Activated gamma-delta T cell treated with anti-CD3 and anti-CD28 coated beads, Interleukin-2, amount 50 U/mL, for 16 hours (primary cell): Measurements from ENCODE around the gene PLXNA4.
"Not testable (repeated sequence)": the region's sequence is repeated elsewhere in the genome, so short reads cannot be mapped to it uniquely, and the experiment has no call there.

ENCODE experiments used
- DNase-seq: peaks from one replicate; pipeline ENCODE4 v3.0.0-alpha.2; 2020; ENCODE audit warnings: low read depth

PLXNA4 gene

DNA sequence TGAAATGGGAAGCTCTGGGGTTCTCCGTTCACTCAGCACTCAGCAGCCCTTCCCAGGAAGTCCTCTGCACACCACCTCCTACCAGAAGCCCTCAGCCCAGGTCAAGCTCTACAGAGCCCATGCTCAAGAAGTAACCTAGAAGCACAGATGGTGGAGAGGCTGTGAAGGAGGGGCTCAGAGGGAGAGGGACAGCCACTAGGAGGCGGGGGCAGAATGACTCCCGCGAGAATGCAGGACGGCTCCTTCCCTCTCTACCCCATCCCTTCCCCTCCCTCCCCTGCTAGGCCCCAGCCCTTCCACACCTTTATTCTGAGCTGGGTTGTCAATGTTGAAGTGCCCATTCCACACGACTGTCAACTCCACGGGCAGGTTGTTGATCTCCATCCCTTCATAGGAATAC is 373.2 kb downstream of the PLXNA4 start:
- no peak for DNase-seq

DNA sequence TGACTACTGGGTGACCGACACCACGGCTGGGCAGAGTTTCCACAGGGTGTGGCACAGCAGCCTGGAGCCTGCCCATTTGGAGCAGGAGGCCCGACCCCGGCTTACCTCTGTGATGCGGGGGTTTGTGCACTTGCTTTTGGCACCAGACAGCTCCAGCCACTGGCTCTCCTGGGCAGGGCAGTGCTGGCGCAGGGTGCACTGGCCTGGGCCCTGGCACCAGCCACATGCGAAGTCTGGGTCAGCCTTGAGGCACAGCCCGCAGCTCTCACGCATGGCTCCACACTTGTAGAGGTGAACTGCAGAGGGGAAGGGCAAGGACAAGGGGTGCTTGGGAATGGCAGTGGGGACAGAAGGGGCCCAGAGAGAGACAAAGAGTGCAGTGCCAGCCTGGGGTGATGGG is 373.7 kb downstream of the PLXNA4 start:
- no peak for DNase-seq

DNA sequence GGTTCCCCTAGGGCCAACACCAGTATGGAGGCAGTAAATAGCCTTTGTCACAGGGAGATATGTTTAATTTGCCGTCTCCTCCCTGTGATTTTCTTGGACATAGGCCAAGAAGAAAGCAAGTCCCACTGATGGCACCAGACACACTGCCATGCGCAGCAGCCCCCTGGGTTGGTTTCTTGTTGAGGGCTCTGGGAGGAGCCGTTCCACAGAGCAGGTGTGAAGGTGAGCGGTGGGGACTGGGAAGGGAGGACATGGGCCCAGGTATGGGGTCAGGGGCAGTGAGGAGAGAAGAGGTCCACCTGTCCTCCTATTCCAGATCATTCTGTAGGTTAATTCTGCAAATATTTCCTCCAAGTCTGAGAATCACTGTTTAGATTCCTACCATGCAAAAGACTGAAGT is 376.1 kb downstream of the PLXNA4 start:
- no peak for DNase-seq

DNA sequence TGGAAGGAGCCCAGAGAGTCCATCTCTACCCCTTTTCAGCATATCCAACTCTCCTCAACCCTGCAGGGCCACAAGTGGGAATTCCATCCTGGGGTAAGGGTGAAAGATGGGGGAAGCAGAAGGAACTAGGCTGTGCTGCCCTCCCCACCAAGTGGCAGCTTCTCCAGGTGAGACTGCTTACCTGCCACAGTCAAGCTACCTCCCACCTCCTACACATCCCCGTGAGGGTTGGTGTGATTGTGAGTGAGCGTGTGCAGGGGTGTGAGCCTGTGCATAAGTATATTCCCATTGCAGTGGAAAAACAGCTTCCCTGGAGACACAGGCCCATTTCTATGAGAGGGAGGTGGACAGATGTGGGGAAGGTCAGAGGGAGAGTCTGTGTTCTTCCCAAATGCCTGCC is 376.6 kb downstream of the PLXNA4 start:
- no peak for DNase-seq

DNA sequence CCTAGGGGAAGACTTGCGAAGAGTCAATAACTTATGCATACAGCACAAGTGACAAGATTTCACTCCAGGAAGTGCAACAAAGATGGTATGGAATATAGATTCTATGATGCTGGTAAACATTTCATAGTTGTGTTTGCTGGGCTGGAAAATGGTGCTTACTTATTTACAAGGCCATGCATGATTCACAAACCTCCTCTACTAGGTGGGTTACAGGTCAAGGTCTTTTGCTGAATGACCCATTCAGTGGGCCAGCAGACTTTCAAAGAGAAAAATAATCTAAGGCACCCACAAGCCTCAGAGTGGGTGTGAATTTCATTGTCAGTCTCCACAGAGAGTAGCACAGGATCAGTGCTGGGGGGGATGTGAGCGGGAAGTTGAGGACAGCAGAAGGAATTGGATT is 378.5 kb downstream of the PLXNA4 start:
- DNase-seq, result no peak

DNA sequence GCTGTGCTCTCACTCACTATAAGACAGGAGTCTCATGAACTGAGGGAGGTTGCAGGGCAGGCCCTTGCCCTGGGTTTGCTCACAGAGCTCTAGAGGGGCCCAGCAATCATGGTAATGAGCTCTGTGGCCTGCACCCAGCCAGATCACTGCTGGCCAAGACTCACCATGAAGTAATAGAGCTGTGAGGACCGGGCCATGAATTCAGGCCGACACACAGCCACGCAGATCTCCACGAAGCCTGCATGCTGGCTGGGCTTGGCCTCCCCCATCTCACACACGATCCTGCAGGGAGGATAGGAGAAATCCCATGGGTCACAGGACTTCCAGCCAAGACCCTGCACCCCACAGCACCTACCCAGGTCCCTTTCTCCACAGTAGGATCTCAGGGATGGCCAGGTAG is 382.4 kb downstream of the PLXNA4 start:
- no peak for DNase-seq

DNA sequence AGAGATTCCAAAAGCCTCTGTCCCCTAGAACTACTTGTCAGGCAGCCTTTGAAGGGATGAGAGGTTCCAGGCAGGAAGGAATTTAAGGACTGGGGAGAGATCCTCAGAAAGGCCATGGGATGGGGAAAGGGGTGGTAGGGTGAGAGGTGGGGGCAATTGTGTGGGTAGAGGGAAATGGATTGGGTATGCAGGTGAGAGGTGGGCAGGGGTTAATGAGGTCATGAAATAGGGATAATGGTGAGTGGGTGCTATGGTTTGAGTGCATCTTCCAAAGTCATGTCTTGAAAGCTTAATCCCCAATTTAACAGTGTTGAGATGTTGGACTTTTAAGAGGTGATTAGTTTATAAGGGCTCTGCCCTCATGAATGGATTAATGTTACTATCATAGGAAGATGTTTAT is 383.5 kb downstream of the PLXNA4 start:
- DNase-seq, result no peak

DNA sequence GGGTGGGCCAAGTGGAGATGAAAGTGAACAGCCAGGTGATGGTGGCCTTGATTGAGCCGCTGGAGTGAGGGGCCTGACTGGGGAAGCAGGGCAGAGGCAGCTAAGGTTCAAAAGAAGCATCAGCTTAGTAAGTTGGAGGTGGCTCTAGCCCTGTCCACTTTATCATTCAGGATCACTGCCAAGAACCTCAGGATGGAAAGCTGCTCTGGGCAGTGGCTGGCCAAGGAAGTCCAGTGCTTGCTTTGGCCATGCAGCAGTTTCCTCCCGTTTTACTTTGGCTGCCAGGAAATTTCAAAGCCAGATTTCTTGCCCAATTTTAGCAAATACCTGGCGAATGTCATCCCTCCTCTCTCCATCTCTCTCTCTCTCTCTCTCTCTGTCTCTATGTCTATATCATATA is 384.9 kb downstream of the PLXNA4 start:
- DNase-seq, result no peak

DNA sequence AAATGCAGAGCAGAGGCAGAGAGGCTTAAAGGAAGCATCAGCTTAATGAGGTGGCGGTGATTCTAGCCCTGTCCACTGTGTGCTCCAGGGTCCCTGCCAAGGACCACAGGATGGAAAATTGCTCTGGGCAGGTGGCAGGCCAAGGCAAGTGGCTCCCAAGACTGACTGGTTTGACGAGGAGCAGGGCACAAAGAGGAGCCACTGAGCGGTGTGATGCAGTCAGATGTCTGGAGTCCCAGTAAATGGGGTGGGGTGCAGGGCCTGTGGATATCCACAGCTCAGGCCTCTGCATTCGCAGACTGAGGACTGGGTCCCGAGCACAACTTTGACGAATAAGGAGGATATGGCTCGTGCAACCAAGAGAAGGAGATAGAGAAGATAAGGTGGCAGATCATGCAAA is 385.6 kb downstream of the PLXNA4 start:
- DNase-seq, result no peak

DNA sequence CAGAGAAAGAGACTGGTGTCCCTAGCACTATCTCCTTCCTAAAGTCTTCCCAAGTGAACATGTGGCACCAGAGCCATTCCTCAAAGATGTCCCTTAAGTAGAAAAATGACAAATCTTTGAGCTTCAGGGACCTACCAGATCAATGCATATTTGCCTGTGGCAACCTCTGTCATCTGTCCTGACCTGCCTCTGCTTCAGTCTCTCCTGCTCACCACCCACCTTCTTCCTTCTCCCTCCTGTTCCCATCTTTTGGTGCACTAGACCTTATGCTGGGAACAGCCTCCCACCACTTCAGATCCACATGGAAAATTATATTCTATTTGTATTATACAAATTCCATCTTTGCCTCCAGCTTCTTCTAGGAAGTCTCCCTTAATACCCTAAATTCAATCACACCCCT is 386.4 kb downstream of the PLXNA4 start:
- no peak for DNase-seq

DNA sequence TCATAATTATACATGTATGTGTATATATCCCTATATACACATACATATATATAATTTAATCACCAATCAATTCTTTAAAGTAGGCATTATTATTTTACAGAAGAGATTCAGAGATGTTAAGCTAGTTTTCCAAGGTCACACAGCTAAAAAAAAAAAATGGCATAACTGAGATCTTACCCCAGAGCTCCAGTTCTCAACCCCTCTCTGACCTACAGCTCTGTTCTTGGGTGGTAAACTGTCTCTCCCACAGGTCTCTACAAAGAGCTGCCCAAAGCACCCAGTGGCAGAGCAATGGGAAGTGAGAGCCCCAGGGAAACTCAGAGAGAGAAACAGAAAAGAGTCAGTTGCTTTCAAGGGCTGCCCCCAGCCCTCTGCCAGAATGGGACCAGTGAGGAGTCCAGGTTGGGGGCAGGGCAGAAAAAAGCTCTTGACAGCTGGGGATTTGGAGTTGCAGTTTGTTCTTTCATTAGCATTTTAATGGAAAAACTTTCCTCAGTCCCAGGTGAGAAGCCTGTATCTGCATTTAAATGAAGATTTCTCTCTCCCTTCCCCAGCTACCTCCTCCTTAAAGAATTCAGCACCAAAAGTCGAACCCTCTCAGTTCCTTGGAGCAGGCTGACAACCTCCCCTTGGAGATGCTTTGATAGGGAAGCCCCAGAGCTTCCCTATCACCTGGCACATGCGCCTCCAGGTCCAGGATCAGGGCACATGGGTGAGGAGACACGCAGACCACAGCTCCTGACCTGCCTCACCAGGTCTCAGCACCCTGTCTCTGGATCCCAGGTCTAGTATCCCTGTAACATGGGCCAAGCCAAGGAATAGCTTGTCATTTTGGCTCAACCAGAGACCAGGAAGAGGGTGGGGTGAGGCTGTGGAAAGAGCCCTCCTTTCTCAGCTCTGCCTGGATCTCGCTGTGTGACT is 388.1 kb downstream of the PLXNA4 start:
- no peak for DNase-seq

DNA sequence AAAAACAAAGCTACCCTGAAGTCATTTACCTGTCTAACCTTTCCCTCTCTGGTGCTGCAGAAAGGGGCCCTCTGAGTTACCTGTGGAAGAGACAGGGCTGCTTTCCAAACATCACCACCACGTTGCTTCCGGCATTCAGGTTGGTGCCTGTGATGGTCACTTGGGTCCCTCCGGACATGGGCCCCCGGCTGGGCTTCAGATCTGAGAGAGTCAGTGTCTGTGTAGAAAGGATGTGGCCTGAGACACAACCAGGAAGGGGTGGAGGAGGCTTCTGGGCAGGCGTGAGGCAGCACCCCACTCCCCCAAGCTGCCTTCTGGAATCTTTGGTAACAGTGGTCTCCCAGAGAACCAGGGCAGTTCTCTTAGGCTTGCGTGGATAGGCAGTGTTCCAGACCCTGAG is 388.9 kb downstream of the PLXNA4 start:
- no peak for DNase-seq

DNA sequence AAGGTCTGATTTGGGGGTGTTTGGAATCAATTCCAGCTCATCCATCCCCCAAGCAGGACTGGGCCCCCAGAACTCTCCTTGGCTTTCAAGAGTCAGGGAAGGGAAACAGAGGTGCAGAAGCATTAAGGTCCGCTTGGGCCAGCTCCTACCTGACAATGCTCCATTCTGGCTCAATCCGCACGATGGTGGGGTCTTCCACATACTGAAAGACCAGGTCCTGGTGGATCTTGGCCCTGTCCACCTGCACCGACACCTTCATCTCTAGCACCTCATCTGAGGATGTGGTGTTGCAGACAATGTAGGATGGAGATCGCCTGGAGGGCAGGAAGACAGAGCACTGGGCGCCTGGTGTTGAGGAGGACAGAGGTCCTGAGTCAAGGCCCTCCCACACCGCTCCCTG is 391.1 kb downstream of the PLXNA4 start:
- no peak for DNase-seq

DNA sequence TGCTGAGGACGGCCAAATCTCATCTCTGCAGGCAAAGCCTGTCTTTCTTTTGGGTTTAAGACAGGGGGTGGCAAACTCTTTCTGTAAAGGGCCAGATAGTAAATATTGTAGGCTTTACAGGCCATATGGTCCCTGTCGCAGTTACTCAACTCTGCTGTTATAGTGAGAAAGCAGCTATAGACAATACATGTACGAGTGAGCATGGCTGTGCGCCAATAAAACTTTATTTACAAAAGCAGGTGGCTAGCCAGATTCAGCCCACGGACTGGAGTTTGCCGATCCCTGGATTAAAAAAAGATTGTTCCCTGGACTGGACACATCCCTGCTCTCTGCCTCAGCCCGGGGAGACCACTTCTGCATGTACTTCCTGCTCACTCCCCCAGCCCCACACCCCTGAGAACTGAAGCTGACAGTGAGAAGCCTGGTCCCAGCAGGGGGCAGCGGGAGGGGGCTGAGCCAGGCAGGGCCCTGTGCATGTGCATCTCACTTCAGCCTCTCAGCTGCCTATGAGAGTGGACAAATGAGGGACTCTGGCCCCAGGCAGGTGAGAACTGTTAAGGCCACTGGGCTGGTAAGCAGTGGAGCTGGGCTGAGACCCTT is 392.4 kb downstream of the PLXNA4 start:
- no peak for DNase-seq

DNA sequence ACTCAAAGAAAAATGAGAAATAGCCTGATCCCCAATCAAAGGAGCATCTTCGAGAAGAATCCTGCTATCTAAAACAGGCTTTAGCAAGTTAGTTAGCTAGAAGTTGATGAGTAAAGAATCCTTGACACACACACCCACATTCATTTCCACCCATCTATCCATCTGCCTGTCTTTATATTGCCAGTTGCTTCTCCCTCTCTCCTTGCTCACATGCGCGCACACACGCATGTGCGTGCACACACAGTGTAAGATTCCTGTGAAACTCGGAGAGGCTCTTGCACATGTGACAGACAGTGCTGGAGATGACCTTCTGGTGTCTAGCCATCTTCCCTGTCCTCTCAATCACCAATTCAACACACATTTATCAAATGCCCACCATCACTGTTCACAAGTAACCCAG is 393.3 kb downstream of the PLXNA4 start:
- no peak for DNase-seq

DNA sequence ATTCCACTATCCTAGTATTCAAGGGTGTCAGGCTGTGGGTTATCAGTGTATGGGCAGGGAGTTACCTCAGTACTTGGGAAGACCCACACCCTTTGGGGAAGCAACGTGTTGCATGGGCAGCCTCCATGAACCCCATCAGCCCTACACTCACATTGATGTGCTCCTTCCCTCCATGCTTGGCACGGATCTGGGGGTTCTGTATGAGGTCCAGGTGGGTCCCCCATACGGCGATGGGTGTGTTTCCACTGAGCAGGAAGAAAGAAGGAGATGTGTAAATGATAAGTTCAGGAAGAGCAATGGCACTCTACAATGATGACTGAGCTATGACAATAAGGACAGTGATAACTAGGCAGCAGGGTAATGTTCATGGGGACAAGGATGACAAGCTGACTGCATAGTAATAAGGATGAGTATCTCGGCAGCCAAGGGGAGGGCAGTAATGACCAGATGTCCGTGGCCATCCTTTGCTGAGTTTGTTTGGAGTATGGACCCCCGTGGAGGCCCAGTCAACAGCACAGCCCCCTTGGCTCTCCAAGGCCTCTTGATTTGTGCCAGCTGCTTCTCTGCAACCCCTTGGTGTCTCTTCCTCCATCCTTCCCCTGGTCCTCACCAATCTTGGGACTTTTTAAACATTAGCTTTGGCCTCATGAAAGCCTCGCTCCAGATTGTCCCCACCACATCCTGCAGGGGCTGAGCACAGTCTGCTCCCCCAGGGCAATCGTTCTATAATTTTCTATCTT is 394.2 kb downstream of the PLXNA4 start:
- DNase-seq, result no peak

DNA sequence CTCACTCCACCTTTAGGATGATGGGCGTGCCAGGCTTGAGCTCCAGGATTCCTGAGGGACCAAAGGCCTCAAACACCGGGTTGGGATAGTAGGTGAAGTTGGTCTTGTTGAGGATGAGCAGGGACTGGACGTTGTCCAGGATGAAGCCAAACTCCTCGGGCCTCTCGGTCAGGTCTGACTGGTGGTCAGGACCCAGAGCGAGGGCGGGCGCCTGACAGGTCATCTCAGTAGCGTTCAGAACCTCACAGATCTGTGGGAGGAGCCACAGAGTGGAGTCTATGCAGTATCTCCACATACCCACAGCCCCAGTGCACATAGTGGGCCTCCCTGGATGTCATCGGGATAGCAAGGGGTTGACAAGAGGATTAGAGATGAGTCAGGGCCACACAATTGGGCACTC is 394.9 kb downstream of the PLXNA4 start:
- DNase-seq, result no peak

DNA sequence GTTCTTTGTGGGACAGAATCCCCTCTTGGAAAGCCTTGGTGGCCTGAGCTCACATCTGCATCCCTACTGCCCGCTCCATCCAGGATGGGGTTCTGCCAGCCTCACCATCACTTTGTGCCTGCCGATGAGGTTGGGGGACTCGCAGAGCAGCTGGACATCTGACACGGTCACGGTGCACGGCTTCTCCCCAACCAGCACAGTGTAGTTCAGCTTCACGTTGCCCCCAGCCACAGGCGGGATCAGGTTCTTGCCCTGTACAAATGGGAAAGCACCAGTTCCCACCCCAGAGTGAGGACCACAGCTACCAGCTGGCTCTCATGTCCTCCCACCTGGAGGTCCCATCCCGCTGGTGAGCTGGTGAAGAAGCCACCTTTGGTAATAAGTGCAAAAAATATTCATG is 395.8 kb downstream of the PLXNA4 start:
- no peak for DNase-seq

DNA sequence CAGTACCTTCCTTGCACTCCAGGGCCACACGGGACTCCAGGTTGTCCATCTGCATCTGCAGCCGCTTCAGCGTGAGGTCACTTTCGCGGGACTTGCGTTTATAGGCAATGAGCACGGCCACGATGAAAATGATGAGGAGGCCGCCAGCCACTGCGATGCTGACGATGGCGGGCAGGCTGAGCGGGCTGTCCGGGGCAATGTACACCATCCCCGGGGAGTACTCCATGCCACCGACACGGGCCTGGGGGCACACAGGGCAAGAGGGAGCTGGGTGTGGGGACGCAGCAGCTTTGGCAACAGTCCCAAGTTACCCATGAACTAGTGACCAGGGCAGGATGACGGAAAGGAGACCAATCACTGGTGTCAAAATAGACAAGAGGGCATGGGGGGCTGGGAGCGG is 396.6 kb downstream of the PLXNA4 start:
- DNase-seq, result no peak

DNA sequence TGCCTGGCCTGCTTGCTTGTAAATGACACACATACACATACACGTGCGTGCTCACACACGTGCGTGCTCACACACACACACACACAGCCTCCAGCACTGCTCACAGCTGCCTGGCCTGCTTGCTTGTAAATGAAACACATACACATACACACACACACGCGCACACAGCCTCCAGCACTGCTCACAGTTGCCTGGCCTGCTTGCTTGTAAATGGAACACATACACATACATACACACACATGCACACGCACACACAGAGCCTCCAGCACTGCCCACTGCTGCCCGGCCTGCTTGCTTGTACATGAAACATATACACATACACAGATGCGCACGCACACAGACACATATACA is 397.2 kb downstream of the PLXNA4 start:
- DNase-seq, result no peak

DNA sequence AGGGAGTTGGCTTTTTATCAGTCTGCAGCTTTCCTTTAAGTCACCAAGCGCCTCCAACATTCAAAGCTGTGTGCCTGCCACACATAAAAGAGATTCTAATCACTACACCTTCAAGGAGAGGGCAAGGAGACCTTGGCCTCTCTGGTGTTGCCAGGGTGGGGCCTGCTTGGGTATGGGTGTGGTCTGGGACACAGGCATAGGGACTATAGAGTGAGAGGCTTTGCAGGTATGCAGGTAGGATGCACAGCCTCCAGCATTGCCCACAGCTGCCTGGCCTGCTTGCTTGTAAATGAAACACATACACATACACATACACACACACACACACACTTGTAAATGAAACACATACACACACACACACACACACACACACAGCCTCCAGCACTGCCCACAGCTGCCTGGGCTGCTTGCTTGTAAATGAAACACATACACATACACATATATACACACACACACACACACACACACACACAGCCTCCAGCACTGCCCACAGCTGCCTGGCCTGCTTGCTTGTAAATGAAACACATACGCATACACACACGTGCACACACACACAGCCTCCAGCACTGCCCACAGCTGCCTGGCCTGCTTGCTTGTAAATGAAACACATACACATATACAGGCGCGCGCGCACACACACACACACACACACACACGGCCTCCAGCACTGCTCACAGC is 397.7 kb downstream of the PLXNA4 start:
- not testable (repeated sequence) for DNase-seq

DNA sequence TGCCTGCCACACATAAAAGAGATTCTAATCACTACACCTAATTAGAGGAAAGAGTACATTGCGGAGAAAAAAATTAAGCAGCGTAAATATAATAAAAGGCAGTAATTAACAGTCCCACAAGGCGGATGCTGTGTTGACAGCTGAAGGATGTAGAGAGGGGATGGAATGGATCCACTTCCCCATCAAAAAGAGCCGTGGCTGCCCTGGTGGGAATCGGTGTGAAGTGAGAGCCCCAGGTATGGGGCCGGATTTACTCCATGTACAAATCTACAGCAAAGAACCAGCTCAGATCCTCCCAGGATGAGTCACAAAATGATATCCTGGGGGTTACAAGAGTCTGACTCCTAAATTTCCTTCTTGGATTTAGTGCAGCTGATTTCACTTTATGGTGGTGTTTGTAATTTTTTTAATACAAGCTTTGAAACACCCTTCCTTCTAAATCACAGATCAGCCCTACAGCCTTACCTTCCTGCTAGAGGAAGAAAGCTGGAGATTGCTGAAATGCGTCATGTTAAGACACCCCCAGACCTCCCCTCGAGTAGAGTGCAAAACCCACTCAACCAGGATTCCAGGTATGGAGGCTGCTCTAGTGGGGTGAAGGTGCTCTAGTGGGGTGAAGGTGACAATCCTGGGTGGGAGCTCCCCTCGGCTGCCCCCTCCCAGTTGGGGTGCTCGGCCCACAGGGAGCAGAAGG is 398.4 kb downstream of the PLXNA4 start:
- DNase-seq, result no peak
